Dedifferentiated amniotic fluid mesenchymal stem cell (primary cell): ENCODE results near the gene PGAM2.
"Not testable (repeated sequence)": the region's sequence is repeated elsewhere in the genome, so short reads cannot be mapped to it uniquely, and the experiment has no call there.

ENCODE experiments used
- DNase-seq: peaks from one replicate; pipeline ENCODE4 v3.0.0-alpha.2; 2016; ENCODE audit errors: extremely low spot score

The PGAM2 gene

GRCh38 chr7:44051611-44052220, 13.7 kb downstream of the PGAM2 start:
- no peak for DNase-seq

GRCh38 chr7:44050915-44051560, 14.3 kb downstream of the PGAM2 start:
- no peak for DNase-seq

- DNase-seq: no peak
Observed at GRCh38 chr7:44050121-44050914, 15.0 kb downstream of the PGAM2 start.

GRCh38 chr7:44048031-44048795, 17.2 kb downstream of the PGAM2 start:
- DNase-seq: no peak

- DNase-seq: no peak
Observed at GRCh38 chr7:44046321-44047061, 18.9 kb downstream of the PGAM2 start.

- no peak for DNase-seq
Observed at GRCh38 chr7:44045226-44046014, 19.9 kb downstream of the PGAM2 start.

GRCh38 chr7:44044315-44045225, 20.8 kb downstream of the PGAM2 start, which contains the start of gene DBNL:
TSS of gene DBNL (plus strand) at chr7:44044702. CDS start at chr7:44044738, 36 bp downstream.
- peak; percentile 88 for DNase-seq

- no peak for DNase-seq
Observed at GRCh38 chr7:44043902-44044301, 21.5 kb downstream of the PGAM2 start.

GRCh38 chr7:44042221-44042620, 23.1 kb downstream of the PGAM2 start:
- DNase-seq: no peak

- not testable (repeated sequence) for DNase-seq
Observed at GRCh38 chr7:44040493-44040891, 24.9 kb downstream of the PGAM2 start.

- not testable (repeated sequence) for DNase-seq
Observed at GRCh38 chr7:44039800-44040492, 25.4 kb downstream of the PGAM2 start.

- not testable (repeated sequence) for DNase-seq
Observed at GRCh38 chr7:44038961-44039558, 26.3 kb downstream of the PGAM2 start.

GRCh38 chr7:44038553-44038952, 26.8 kb downstream of the PGAM2 start:
- DNase-seq: not testable (repeated sequence)

- not testable (repeated sequence) for DNase-seq
Observed at GRCh38 chr7:44037951-44038350, 27.4 kb downstream of the PGAM2 start.

GRCh38 chr7:44036364-44036763, 29.0 kb downstream of the PGAM2 start:
- not testable (repeated sequence) for DNase-seq

GRCh38 chr7:44033971-44034844, 31.2 kb downstream of the PGAM2 start:
- not testable (repeated sequence) for DNase-seq

- not testable (repeated sequence) for DNase-seq
Observed at GRCh38 chr7:44032031-44032430, 33.3 kb downstream of the PGAM2 start.
